GM23338 (cell line): Measurements from ENCODE around the gene HECTD1. TPM values are rescaled to one million over a fixed set of nuclear protein-coding genes. Genes with fewer than 3 reads are reported as not detected.

Source experiments
- ATAC-seq: fragments of 200-7000 bp; cut with Tn5 transposase; 3 replicates; pipeline ENCODE4 v1.9.1; 2020
- DNase-seq: peaks from one replicate; pipeline ENCODE4 v3.0.0-alpha.2; 2015; ENCODE audit warnings: low spot score
- H2AFZ ChIP-seq: fragments of 200-600 bp; sonication (generic); 2 replicates; pipeline ENCODE4 v1.8.0; 2016; ENCODE audit warnings: antibody characterized with exemption, mild to moderate bottlenecking, moderate library complexity
- H3F3A ChIP-seq: fragments of 200-600 bp; sonication (generic); replicated peaks from 2 replicates; pipeline ENCODE4 v1.8.0; 2017; ENCODE audit warnings: antibody characterized with exemption, mixed run types, low read depth
- H3K27ac ChIP-seq: fragments of 200-600 bp; sonication (generic); 2 replicates; pipeline ENCODE4 v1.6.1; 2016; ENCODE audit warnings: low read depth
- H3K27me3 ChIP-seq: fragments of 200-600 bp; sonication (generic); 2 replicates; pipeline ENCODE4 v1.8.0; 2016; ENCODE audit warnings: mild to moderate bottlenecking, mixed run types, moderate library complexity; ENCODE audit not compliant: insufficient read depth
- H3K36me3 ChIP-seq: fragments of 200-600 bp; sonication (generic); 2 replicates; pipeline ENCODE4 v1.8.0; 2016; ENCODE audit warnings: mild to moderate bottlenecking; ENCODE audit not compliant: insufficient read depth
- H3K4me1 ChIP-seq: fragments of 200-600 bp; sonication (generic); 2 replicates; pipeline ENCODE4 v1.8.0; 2016; ENCODE audit warnings: mild to moderate bottlenecking, moderate library complexity; ENCODE audit not compliant: insufficient read depth
- H3K4me2 ChIP-seq: fragments of 200-600 bp; sonication (generic); 2 replicates; pipeline ENCODE4 v1.7.1; 2017; ENCODE audit warnings: mixed run types
- H3K4me3 ChIP-seq: fragments of 200-600 bp; sonication (generic); 2 replicates; pipeline ENCODE4 v1.6.1; 2016; ENCODE audit warnings: mixed run types
- H3K79me2 ChIP-seq: fragments of 200-600 bp; sonication (generic); replicated peaks from 2 replicates; pipeline ENCODE4 v1.8.0; 2017; ENCODE audit warnings: mild to moderate bottlenecking; ENCODE audit not compliant: insufficient read depth
- H3K9me2 ChIP-seq: fragments of 200-600 bp; sonication (generic); 2 replicates; pipeline ENCODE4 v1.8.0; 2017; ENCODE audit not compliant: insufficient read depth
- H4K20me1 ChIP-seq: fragments of 200-600 bp; sonication (generic); replicated peaks from 2 replicates; pipeline ENCODE4 v1.8.0; 2017; ENCODE audit warnings: mild to moderate bottlenecking; ENCODE audit not compliant: insufficient read depth
- H3K27ac Mint-ChIP-seq: 2 replicates; pipeline ENCODE4 v1.8.0; 2020; ENCODE audit warnings: inconsistent platforms, mild to moderate bottlenecking, moderate library complexity, mixed read lengths
- H3K27me3 Mint-ChIP-seq: 3 replicates; pipeline ENCODE4 v1.8.0; 2022; ENCODE audit warnings: low read depth, mild to moderate bottlenecking, moderate library complexity, mixed read lengths, inconsistent platforms; ENCODE audit not compliant: insufficient read depth, poor library complexity
- H3K36me3 Mint-ChIP-seq: 3 replicates; pipeline ENCODE4 v1.8.0; 2021; ENCODE audit warnings: low read depth, mild to moderate bottlenecking, inconsistent platforms, moderate library complexity, mixed read lengths
- H3K4me1 Mint-ChIP-seq: 3 replicates; pipeline ENCODE4 v1.8.0; 2020; ENCODE audit warnings: mild to moderate bottlenecking, inconsistent platforms, mixed read lengths
- H3K4me3 Mint-ChIP-seq: 3 replicates; pipeline ENCODE4 v1.8.0; 2021; ENCODE audit warnings: moderate library complexity, mild to moderate bottlenecking, inconsistent platforms, mixed read lengths
- H3K9me3 Mint-ChIP-seq: 3 replicates; pipeline ENCODE4 v1.8.0; 2020; ENCODE audit warnings: moderate library complexity, mild to moderate bottlenecking, inconsistent platforms, mixed read lengths
- CREB1 ChIP-seq: fragments of 250-450 bp; sonication (Bioruptor Pico); IDR thresholded peaks from 2 replicates; pipeline ENCODE4 v1.5.0; 2020; ENCODE audit warnings: low read depth, mild to moderate bottlenecking, moderate library complexity
- EZH2 ChIP-seq: fragments of 200-600 bp; sonication (generic); IDR thresholded peaks from one replicate; pipeline ENCODE4 v1.8.0; 2017; ENCODE audit warnings: antibody characterized with exemption, mild to moderate bottlenecking, low read depth; ENCODE audit not compliant: unreplicated experiment
- EZH2phosphoT487 ChIP-seq: fragments of 200-600 bp; sonication (generic); IDR thresholded peaks from one replicate; pipeline ENCODE4 v1.8.1; 2018; ENCODE audit warnings: antibody characterized with exemption; ENCODE audit not compliant: unreplicated experiment
- JUNB ChIP-seq: IDR thresholded peaks from one replicate; pipeline ENCODE4 v1.6.1; 2016; ENCODE audit warnings: antibody characterized with exemption; ENCODE audit not compliant: unreplicated experiment
- NANOG ChIP-seq: IDR thresholded peaks from 2 replicates; pipeline ENCODE4 v1.6.1; 2016; ENCODE audit warnings: antibody characterized with exemption, borderline replicate concordance
- POLR2AphosphoS5 ChIP-seq: IDR thresholded peaks from 2 replicates; pipeline ENCODE4 v1.6.1; 2016; ENCODE audit warnings: antibody characterized with exemption, low read depth
- STAT1 ChIP-seq: IDR thresholded peaks from one replicate; pipeline ENCODE4 v1.6.1; 2016; ENCODE audit warnings: antibody characterized with exemption; ENCODE audit not compliant: unreplicated experiment
- ZNF114 ChIP-seq: fragments of 250-450 bp; sonication (Bioruptor Pico); IDR thresholded peaks from 2 replicates; pipeline ENCODE4 v1.5.0; 2020; ENCODE audit warnings: mild to moderate bottlenecking, moderate library complexity
- ZNF331 ChIP-seq: fragments of 250-450 bp; sonication (Bioruptor Pico); IDR thresholded peaks from 2 replicates; pipeline ENCODE4 v1.5.0; 2020; ENCODE audit warnings: low read depth, mild to moderate bottlenecking, moderate library complexity
- polyA plus RNA-seq: library from polyadenylated mRNA; unstranded; fragments of >200 nt; fragmentation: Nextera tagmentation; extraction: Ambion mirVana; gene quantifications from 2 replicates; pipeline ENCODE4 v1.2.1, GENCODE V29; 2016
- total RNA-seq: library from RNA; depleted of rRNA; stranded (reverse); fragments of >200 nt; shearing (Covaris generic); gene quantifications from 2 replicates; pipeline ENCODE4 v1.2.3, GENCODE V29; 2014
- TF ChIP-seq, protein P1 (sequence below): IDR thresholded peaks from one replicate; pipeline ENCODE4 v1.6.1; 2018; ENCODE audit warnings: antibody characterized with exemption; ENCODE audit not compliant: unreplicated experiment
- TF ChIP-seq, protein P2 (sequence below): fragments of 250-450 bp; sonication (Bioruptor Pico); IDR thresholded peaks from 2 replicates; pipeline ENCODE4 v1.5.0; 2020; ENCODE audit warnings: mild to moderate bottlenecking, moderate library complexity
- TF ChIP-seq, protein P3 (sequence below), 2 experiments: fragments of 200-600 bp in 1 of 2; sonication (generic) in 1 of 2; conservative IDR thresholded peaks; 2 replicates each; pipeline versions ENCODE4 v1.5.1 to v1.6.1; 2016 to 2017; ENCODE audit warnings: antibody characterized with exemption in 2 of 2, low read depth in 2 of 2, mild to moderate bottlenecking in 2 of 2, moderate library complexity in 1 of 2
- TF ChIP-seq, protein P4 (sequence below): IDR thresholded peaks from 2 replicates; pipeline ENCODE4 v1.6.1; 2016; ENCODE audit warnings: antibody characterized with exemption

Gene HECTD1
- total and polyA plus RNA-seq, 2 experiments from 2014 or later = 42.1 to 132 TPM

DNA sequence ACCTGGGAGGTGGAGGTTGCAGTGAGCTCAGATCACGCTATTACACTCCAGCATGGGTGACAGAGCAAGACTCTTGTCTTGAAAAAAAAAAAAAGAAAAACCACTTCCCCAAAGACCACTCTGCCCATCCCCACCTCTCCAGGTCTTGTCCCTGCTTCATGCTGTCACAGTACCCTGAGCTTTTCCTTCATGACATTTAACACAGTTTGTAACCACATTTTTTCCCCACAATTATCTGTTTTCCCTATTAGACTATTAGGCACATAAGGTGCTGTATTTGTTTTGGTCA lies 6.9 kb downstream of the HECTD1 start:
- peaks cover 46% of the 10 kb centered on the region; the same call in 2 of the 3 replicates for H3K36me3 Mint-ChIP-seq
- peaks cover 28% of the 10 kb centered on the region for H4K20me1 ChIP-seq

More for the DNA sequence above, 6.9 kb downstream of the HECTD1 start:
- Histone ChIP-seq H3K4me1 (peaks cover 12% of the 10 kb centered on the region), H3K9me2 (no peaks in the 10 kb centered on the region), H3K4me3 (no peak overlapping the region), H3F3A (no peaks in the 10 kb centered on the region), H2AFZ (no peak overlapping the region), H3K27ac (no peak overlapping the region), H3K27me3 (no peaks in the 10 kb centered on the region), H3K79me2 (peaks cover 99% of the 10 kb centered on the region), H3K36me3 (no peaks in the 10 kb centered on the region), H3K4me2 (no peak overlapping the region)
- no peak for TF ChIP-seq ZNF114 (CRISPR knock-in tag)
- TF ChIP-seq JUNB = no peak
- no peak for TF ChIP-seq CREB1
- TF ChIP-seq, protein P1, sequence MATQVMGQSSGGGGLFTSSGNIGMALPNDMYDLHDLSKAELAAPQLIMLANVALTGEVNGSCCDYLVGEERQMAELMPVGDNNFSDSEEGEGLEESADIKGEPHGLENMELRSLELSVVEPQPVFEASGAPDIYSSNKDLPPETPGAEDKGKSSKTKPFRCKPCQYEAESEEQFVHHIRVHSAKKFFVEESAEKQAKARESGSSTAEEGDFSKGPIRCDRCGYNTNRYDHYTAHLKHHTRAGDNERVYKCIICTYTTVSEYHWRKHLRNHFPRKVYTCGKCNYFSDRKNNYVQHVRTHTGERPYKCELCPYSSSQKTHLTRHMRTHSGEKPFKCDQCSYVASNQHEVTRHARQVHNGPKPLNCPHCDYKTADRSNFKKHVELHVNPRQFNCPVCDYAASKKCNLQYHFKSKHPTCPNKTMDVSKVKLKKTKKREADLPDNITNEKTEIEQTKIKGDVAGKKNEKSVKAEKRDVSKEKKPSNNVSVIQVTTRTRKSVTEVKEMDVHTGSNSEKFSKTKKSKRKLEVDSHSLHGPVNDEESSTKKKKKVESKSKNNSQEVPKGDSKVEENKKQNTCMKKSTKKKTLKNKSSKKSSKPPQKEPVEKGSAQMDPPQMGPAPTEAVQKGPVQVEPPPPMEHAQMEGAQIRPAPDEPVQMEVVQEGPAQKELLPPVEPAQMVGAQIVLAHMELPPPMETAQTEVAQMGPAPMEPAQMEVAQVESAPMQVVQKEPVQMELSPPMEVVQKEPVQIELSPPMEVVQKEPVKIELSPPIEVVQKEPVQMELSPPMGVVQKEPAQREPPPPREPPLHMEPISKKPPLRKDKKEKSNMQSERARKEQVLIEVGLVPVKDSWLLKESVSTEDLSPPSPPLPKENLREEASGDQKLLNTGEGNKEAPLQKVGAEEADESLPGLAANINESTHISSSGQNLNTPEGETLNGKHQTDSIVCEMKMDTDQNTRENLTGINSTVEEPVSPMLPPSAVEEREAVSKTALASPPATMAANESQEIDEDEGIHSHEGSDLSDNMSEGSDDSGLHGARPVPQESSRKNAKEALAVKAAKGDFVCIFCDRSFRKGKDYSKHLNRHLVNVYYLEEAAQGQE = no peak
- TF ChIP-seq EZH2phosphoT487 = no peak
- no peak for TF ChIP-seq STAT1
- TF ChIP-seq, protein P2, sequence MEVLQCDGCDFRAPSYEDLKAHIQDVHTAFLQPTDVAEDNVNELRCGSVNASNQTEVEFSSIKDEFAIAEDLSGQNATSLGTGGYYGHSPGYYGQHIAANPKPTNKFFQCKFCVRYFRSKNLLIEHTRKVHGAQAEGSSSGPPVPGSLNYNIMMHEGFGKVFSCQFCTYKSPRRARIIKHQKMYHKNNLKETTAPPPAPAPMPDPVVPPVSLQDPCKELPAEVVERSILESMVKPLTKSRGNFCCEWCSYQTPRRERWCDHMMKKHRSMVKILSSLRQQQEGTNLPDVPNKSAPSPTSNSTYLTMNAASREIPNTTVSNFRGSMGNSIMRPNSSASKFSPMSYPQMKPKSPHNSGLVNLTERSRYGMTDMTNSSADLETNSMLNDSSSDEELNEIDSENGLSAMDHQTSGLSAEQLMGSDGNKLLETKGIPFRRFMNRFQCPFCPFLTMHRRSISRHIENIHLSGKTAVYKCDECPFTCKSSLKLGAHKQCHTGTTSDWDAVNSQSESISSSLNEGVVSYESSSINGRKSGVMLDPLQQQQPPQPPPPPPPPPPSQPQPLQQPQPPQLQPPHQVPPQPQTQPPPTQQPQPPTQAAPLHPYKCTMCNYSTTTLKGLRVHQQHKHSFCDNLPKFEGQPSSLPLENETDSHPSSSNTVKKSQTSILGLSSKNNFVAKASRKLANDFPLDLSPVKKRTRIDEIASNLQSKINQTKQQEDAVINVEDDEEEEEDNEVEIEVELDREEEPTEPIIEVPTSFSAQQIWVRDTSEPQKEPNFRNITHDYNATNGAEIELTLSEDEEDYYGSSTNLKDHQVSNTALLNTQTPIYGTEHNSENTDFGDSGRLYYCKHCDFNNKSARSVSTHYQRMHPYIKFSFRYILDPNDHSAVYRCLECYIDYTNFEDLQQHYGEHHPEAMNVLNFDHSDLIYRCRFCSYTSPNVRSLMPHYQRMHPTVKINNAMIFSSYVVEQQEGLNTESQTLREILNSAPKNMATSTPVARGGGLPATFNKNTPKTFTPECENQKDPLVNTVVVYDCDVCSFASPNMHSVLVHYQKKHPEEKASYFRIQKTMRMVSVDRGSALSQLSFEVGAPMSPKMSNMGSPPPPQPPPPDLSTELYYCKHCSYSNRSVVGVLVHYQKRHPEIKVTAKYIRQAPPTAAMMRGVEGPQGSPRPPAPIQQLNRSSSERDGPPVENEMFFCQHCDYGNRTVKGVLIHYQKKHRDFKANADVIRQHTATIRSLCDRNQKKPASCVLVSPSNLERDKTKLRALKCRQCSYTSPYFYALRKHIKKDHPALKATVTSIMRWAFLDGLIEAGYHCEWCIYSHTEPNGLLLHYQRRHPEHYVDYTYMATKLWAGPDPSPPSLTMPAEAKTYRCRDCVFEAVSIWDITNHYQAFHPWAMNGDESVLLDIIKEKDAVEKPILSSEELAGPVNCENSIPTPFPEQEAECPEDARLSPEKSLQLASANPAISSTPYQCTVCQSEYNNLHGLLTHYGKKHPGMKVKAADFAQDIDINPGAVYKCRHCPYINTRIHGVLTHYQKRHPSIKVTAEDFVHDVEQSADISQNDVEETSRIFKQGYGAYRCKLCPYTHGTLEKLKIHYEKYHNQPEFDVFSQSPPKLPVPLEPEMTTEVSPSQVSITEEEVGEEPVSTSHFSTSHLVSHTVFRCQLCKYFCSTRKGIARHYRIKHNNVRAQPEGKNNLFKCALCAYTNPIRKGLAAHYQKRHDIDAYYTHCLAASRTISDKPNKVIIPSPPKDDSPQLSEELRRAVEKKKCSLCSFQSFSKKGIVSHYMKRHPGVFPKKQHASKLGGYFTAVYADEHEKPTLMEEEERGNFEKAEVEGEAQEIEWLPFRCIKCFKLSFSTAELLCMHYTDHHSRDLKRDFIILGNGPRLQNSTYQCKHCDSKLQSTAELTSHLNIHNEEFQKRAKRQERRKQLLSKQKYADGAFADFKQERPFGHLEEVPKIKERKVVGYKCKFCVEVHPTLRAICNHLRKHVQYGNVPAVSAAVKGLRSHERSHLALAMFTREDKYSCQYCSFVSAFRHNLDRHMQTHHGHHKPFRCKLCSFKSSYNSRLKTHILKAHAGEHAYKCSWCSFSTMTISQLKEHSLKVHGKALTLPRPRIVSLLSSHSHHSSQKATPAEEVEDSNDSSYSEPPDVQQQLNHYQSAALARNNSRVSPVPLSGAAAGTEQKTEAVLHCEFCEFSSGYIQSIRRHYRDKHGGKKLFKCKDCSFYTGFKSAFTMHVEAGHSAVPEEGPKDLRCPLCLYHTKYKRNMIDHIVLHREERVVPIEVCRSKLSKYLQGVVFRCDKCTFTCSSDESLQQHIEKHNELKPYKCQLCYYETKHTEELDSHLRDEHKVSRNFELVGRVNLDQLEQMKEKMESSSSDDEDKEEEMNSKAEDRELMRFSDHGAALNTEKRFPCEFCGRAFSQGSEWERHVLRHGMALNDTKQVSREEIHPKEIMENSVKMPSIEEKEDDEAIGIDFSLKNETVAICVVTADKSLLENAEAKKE (CRISPR knock-in tag) = no peak
- TF ChIP-seq NANOG = no peak
- no peak for TF ChIP-seq ZNF331 (CRISPR knock-in tag)
- TF ChIP-seq, protein P3, sequence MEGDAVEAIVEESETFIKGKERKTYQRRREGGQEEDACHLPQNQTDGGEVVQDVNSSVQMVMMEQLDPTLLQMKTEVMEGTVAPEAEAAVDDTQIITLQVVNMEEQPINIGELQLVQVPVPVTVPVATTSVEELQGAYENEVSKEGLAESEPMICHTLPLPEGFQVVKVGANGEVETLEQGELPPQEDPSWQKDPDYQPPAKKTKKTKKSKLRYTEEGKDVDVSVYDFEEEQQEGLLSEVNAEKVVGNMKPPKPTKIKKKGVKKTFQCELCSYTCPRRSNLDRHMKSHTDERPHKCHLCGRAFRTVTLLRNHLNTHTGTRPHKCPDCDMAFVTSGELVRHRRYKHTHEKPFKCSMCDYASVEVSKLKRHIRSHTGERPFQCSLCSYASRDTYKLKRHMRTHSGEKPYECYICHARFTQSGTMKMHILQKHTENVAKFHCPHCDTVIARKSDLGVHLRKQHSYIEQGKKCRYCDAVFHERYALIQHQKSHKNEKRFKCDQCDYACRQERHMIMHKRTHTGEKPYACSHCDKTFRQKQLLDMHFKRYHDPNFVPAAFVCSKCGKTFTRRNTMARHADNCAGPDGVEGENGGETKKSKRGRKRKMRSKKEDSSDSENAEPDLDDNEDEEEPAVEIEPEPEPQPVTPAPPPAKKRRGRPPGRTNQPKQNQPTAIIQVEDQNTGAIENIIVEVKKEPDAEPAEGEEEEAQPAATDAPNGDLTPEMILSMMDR (conservative IDR thresholded peaks at IDR 0.05; ENCODE audit: low read depth in 2 of 2) = no peak
- TF ChIP-seq, protein P4, sequence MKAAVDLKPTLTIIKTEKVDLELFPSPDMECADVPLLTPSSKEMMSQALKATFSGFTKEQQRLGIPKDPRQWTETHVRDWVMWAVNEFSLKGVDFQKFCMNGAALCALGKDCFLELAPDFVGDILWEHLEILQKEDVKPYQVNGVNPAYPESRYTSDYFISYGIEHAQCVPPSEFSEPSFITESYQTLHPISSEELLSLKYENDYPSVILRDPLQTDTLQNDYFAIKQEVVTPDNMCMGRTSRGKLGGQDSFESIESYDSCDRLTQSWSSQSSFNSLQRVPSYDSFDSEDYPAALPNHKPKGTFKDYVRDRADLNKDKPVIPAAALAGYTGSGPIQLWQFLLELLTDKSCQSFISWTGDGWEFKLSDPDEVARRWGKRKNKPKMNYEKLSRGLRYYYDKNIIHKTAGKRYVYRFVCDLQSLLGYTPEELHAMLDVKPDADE = no peak
- no peak for TF ChIP-seq POLR2AphosphoS5
- no peak for TF ChIP-seq EZH2
- peaks cover 25% of the 10 kb centered on the region for H3K4me1 Mint-ChIP-seq
- H3K4me3 Mint-ChIP-seq = no peak overlapping the region
- no peak overlapping the region for H3K27ac Mint-ChIP-seq
- peaks cover 4% of the 10 kb centered on the region for H3K27me3 Mint-ChIP-seq
- ATAC-seq (peak; percentile 29; the same call in 2 of the 3 replicates), DNase-seq (no peak)
- H3K9me3 Mint-ChIP-seq = no peaks in the 10 kb centered on the region
